ENCODE results near the gene TNXB.

GRCh38 chr6:32081168-32081990 is 27.8 kb downstream of the TNXB start:
- TF ChIP-seq, protein P1, sequence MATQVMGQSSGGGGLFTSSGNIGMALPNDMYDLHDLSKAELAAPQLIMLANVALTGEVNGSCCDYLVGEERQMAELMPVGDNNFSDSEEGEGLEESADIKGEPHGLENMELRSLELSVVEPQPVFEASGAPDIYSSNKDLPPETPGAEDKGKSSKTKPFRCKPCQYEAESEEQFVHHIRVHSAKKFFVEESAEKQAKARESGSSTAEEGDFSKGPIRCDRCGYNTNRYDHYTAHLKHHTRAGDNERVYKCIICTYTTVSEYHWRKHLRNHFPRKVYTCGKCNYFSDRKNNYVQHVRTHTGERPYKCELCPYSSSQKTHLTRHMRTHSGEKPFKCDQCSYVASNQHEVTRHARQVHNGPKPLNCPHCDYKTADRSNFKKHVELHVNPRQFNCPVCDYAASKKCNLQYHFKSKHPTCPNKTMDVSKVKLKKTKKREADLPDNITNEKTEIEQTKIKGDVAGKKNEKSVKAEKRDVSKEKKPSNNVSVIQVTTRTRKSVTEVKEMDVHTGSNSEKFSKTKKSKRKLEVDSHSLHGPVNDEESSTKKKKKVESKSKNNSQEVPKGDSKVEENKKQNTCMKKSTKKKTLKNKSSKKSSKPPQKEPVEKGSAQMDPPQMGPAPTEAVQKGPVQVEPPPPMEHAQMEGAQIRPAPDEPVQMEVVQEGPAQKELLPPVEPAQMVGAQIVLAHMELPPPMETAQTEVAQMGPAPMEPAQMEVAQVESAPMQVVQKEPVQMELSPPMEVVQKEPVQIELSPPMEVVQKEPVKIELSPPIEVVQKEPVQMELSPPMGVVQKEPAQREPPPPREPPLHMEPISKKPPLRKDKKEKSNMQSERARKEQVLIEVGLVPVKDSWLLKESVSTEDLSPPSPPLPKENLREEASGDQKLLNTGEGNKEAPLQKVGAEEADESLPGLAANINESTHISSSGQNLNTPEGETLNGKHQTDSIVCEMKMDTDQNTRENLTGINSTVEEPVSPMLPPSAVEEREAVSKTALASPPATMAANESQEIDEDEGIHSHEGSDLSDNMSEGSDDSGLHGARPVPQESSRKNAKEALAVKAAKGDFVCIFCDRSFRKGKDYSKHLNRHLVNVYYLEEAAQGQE (IDR thresholded peaks at IDR 0.05; ENCODE audit: low read depth): no peak
- TF ChIP-seq RAD21 (IDR thresholded peaks at IDR 0.05; ENCODE audit: low read depth): no peak
- no peak for TF ChIP-seq NFIC (IDR thresholded peaks at IDR 0.05)

All from Ishikawa (cell line).